ENCODE results near the gene MCRS1.

DNA sequence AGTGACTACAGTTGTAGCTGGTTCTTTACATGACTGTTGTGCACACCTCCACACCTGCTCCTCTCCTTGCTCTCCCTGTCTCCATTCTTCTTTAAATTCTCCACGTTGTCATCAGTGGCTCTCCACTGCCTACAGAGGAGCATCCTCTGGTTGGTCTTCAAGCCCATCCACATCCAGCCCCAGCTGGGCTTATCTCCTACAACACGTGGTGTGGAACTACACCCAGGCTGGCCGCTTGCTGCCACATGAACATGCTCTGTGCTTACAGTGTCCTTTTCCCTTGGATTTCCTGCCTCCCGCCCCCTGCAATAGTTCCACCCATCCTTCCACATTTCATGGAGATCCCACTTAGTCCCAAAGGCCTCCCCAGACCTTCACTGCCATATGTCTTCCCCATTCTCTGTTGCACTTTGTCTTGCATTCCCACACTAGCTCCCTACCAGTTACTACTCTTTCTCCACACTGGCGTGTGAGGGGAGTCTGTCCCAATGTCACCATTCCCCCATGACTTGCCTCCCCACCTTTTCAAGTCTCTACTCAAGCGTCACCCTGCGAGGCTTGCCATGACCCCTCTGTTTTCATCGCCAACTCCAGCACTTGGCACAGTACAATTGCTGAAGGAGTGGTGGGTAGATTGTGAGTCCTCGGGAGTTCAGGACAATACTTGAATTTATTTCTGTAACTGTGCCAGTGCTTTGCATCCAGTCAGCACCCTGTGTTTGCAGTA is 9.8 kb upstream of the MCRS1 start:
- TF ChIP-seq POLR2A (IDR thresholded peaks at IDR 0.05; ENCODE audit: low read depth, low read length): no peak
- TF ChIP-seq, protein P1, sequence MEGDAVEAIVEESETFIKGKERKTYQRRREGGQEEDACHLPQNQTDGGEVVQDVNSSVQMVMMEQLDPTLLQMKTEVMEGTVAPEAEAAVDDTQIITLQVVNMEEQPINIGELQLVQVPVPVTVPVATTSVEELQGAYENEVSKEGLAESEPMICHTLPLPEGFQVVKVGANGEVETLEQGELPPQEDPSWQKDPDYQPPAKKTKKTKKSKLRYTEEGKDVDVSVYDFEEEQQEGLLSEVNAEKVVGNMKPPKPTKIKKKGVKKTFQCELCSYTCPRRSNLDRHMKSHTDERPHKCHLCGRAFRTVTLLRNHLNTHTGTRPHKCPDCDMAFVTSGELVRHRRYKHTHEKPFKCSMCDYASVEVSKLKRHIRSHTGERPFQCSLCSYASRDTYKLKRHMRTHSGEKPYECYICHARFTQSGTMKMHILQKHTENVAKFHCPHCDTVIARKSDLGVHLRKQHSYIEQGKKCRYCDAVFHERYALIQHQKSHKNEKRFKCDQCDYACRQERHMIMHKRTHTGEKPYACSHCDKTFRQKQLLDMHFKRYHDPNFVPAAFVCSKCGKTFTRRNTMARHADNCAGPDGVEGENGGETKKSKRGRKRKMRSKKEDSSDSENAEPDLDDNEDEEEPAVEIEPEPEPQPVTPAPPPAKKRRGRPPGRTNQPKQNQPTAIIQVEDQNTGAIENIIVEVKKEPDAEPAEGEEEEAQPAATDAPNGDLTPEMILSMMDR (IDR thresholded peaks at IDR 0.05; ENCODE audit: extremely low read depth in 1 of 2, insufficient read depth in 1 of 2, low read depth in 1 of 2, low read length in 2 of 2): no peak
